Measurements from ENCODE around the gene ZMYM4.
"Not testable (repeated sequence)": the region's sequence is repeated elsewhere in the genome, so short reads cannot be mapped to it uniquely, and the experiment has no call there.

Gene ZMYM4

GRCh38 chr1:35454176-35454575 is 185.7 kb downstream of the ZMYM4 start:
- no peak for DNase-seq (ENCODE audit: low read depth)

GRCh38 chr1:35454616-35455015 is 186.1 kb downstream of the ZMYM4 start:
- DNase-seq (ENCODE audit: low read depth), result no peak

DNA sequence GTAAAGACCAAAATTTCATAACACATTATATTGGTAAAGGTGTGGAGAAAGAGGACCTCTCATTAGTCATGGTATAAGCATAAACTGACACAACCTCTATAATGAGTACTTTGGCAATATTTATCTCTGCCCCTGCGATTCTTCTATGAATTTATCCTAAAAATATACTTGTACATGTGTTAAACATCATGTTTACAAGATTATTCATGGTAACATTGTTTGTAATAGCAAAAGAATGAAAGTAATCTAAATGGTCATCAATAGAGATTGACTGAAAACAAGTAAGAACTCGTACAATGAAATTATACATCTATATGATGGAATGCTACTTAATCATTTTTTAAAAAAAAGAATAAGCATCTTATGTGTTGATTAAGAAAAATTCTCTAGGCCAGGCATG is 192.3 kb downstream of the ZMYM4 start:
- no peak for DNase-seq (ENCODE audit: low read depth)

DNA sequence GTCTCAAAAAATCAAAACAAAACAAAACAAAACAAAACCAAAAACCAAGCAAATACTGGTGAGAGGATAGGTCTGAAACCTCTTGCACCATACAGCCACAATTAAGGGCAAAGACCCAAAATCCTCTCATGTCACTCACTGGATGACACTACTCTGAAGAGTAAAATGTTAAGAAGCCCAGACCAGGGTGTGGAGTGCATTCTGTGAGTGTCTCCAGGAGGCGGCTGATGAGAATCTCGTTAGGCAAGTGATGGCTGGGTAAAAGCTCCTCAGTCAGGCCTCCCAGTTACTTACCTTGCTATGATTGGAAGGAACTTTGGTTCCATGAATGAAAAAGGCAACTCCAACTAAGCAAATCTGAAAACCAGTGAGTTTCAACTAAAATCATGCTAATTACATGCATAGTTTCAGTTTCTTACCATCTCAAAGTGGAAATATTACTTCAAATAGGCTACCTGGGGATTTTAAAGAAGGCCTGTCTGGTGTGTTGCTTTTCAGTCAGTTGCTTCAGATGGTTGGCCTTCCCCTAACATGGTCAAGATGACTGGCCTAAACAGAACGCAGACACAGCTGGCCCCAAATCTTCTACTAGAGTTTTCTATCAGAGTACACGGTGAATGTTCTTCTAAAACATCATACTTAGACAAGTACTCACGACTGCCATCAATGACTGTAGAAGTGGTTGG is 193.6 kb downstream of the ZMYM4 start:
- DNase-seq (ENCODE audit: low read depth), result no peak

DNA sequence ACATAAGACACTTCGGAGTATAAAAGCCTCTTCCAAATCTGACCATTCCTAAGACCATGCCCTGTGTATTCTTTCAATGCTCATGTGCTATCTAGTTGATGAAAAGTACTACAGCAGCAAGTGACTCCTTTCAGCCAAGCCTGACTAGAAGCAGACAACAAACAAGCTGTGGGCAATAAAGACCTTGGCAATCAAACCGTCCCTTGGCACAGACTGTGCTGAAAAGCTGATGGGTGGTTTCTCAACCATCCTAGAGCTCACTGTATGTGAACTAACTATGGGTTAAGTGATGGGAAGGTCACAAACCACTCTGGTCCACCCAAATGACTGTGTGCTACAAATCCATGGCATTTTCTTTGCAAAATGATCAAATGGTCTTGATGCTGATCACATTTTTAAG is 194.7 kb downstream of the ZMYM4 start:
- DNase-seq (ENCODE audit: low read depth), result no peak

DNA sequence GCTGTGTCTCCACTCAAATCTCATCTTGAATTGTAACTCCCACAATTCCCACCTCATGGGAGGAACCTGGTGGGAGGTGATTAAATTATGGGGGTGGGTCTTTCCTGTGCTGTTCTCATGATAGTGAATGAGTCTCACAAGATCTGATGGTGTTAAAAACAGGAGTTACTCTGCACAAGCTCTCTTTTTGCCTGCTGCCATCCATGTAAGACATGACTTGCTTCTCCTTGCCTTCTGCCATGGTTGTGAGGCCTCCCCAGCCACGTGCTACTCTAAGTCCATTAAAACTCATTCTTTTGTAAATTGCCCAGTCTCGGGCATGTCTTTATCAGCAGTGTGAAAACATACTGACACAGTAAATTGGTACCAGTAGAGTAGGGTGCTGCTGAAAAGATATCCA is 195.2 kb downstream of the ZMYM4 start:
- DNase-seq (ENCODE audit: low read depth), result not testable (repeated sequence)

GRCh38 chr1:35466120-35466519 is 197.6 kb downstream of the ZMYM4 start:
- no peak for DNase-seq (ENCODE audit: low read depth)

- no peak for DNase-seq (ENCODE audit: low read depth)
Observed at GRCh38 chr1:35470977-35471613, 202.6 kb downstream of the ZMYM4 start.
